Jurkat, Clone E6-1 (cell line): ENCODE results near the gene SIX3.

Source experiments
- DNase-seq: peaks from one replicate; pipeline ENCODE4 v3.0.0-alpha.2; 2011; ENCODE audit warnings: low read depth, low spot score
- H3K4me3 ChIP-seq: 2 replicates; pipeline ENCODE4 v1.5.1; 2011; ENCODE audit warnings: mild to moderate bottlenecking, low read length, control low read depth, moderate library complexity

The SIX3 gene

DNA sequence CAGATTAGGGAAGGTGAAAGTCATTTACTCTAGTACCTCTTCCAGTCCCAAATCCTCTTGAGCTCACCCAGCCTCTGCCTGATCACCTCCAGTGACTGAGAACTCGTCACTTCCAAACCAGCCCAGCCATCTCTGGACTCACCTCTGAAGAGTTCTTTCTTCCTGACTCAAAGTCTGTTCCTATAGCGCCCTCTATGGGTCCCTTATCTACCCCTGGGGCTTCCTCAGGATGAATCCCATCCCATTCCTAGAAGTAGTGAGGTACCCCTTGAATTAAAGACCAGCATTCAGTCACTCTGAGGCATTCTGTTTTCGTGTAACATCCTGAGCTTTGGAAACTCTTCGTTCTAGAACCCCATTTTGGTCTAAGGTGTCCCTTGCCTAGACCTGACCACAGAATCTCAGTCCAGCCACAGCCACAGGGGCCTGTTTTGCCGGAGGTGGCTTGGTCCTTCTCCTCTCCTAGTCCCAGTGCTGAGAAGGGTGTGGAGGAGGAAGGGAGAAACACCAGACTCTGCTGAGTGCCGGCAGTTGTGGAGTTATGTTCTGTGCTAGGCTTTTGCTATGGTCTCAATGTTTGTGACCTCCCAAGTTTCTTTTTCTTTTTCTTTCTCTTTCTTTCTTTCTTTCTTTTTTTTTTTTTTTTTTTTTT is 32.7 kb downstream of the SIX3 start:
- DNase-seq: no peak

GRCh38 chr2:44975571-44976450 is 34.3 kb downstream of the SIX3 start:
- DNase-seq: no peak
- H3K4me3 ChIP-seq: no peak overlapping the region

More for the DNA sequence above, 32.7 kb downstream of the SIX3 start:
- H3K4me3 ChIP-seq: no peak overlapping the region

DNA sequence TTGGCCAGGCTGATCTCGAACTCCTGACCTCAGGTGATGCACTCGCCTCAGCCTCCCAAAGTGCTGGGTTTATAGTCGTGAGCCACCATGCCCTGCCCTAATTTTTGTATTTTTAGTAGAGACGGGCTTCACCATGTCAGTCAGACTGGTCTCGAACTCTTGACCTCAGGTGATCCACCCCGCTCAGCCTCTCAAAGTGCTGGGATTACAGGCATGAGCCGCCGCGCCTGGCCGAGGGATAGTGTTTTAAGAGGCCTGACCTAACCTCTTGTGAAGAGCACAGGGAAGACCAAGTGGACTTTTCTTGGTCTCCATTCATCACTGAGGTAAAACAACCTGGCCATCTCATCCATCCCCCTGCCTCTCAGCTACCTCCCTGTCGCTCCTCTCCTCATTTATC is 38.1 kb downstream of the SIX3 start:
- no peak for DNase-seq

DNA sequence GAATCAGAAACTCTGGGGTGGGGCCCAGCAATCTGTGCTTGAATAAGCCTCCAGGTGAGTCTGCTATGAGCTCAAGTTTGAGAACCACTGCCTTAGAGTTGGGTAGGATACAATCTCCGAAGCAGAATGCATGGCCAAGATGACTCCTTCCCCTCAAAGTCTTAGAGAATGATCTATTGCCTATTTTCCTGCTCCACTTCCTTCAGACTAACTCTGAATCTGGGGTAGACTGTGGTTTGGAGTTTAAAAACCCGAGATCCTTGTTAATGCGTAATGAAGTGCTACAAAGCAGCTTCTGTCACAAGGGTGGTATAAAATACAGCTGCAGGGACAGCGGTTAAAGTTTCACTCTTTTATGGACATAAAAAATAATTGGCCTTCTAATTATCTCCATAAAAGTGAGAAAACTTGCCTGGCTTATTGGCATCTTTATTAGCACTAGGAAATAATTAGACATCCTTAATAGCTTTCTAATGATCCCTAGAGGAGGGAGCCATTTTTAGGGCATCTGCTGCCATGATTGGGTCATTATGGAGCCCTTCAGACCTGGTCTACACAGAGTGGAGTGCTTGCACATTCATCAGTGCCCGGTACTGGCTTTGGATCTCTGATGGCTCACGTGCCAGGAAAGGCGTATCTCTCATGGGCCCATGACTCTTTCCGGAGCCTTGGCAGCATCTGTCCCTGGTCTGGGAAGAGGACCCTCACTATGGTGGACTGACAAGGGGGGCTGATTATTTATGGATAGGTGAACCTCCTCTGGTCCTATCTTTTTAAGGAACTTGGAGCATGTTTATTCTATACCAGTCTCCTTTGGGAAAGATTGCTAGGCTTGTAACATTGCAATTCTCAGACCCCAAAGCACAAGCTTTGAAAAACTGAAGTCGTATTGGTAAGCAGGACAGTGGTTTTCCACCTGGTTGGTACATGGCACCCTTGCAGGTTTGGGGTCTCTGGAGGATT is 39.5 kb downstream of the SIX3 start:
- no peak overlapping the region for H3K4me3 ChIP-seq
- no peak for DNase-seq

More for the DNA sequence above, 38.1 kb downstream of the SIX3 start:
- H3K4me3 ChIP-seq: no peak overlapping the region

DNA sequence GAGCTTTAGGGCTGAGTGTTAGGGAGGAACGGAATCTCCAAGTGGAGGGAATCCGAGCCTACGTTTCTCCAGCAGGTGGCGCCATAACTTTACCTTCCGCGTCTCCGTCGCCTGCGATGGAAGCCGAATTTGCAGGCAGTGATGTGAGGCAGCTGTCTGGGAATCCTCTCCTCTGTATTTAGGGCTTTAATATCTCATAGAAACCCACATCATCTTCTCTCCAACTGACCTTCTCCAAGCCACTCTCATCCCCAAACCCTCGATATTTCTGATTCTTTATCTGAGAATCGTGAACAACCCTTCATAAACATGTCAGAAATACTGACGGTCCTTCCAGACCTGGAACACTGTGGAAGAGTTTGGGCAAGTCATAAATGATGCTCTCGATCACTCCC is 40.2 kb downstream of the SIX3 start:
- peak; percentile 46 for DNase-seq
- no peak overlapping the region for H3K4me3 ChIP-seq

- no peak overlapping the region for H3K4me3 ChIP-seq
- no peak for DNase-seq
Measured at GRCh38 chr2:44983836-44984604, 42.5 kb downstream of the SIX3 start.

- H3K4me3 ChIP-seq: no peak overlapping the region
- no peak for DNase-seq
Measured at GRCh38 chr2:44989176-44989575, 47.7 kb downstream of the SIX3 start.

- H3K4me3 ChIP-seq: no peak overlapping the region
- DNase-seq: no peak
Measured at GRCh38 chr2:44994377-44994776, 52.9 kb downstream of the SIX3 start.
